ENCODE data around the gene VPS8.

DNA sequence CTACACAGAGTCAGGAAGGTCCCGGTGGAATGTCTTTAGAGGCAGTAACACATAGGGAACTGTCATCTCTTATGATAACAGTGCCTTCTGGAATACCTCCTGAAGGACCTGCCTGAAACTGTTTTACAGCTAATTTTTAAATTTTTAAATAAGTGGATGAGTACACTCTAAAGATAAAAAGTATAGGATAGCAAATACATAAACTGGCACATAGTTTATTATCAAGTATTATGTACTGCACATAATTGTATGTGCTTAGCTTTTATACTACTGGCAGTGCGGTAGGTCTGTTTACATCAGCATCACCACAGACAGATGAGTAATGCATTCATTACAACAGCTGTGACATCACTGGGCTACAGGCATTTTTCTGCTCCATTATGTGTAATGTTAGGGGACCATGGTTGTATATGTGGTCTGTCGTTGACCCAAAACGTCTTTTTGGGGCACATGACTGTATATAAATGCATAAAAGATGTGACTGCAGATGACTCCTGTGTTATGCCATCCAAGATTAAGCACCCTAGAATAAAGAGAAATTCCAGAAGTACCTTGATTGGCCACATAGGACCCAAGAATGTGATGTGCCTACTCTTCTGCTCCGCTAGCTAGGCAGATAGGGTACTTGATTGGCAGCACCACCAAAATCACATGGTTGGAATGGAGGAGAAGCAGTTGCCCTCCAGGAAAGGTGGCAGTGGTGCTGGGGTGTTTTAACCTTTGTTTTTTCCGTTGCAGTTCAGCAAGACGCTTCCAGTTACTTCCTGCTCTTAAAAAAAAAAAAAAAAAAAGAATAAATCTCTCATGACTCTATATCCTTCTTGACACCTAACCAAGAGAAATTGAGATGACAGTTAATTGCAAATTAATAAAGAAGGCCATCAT lies 3.3 kb downstream of the VPS8 start:
- no peak for TF ChIP-seq POLR2A (IDR thresholded peaks at IDR 0.05; ENCODE audit: low read length)
- TF ChIP-seq GATA1 (IDR thresholded peaks at IDR 0.05; ENCODE audit: low read depth, low read length) = no peak

All from erythroblast (primary cell).